Right ventricle myocardium inferior (tissue), 1 donor: Measurements from ENCODE around the gene IL34. TPM values are rescaled to one million over a fixed set of nuclear protein-coding genes. Genes with fewer than 3 reads are reported as not detected.
A peak's percentile ranks its signal among the peaks of the same experiment; 100 is the strongest.
"Not testable (repeated sequence)": the region's sequence is repeated elsewhere in the genome, so short reads cannot be mapped to it uniquely, and the experiment has no call there.

Experiments used
- ATAC-seq: fragments of 200-7000 bp; cut with Tn5 transposase; one replicate; pipeline ENCODE4 v1.9.1; 2020; ENCODE audit warnings: mild to moderate bottlenecking, moderate library complexity
- DNase-seq: peaks from one replicate; pipeline ENCODE4 v3.0.0; 2021; ENCODE audit errors: missing footprints
- intact Hi-C: fragments of 100-400 bp; cut with DNase I; formaldehyde crosslinking; loops from one replicate; pipeline ENCODE4 v1.11.0; 2022
- total RNA-seq: library from RNA; stranded (reverse); fragmentation: NEBNext Ultra II Directional; extraction: Animal tissue kit (Norgen Biotek cat#: 25700); gene quantifications from one replicate; pipeline ENCODE4 v1.2.1, GENCODE V29; 2021
- donor health status: DM: no; HTN: yes; CAD: no; lungs with severe emphysema.

IL34 gene
- total RNA-seq, 1 donor from 2014 or later = 2.0 TPM

- intact Hi-C loops = no loop called here
- DNase-seq = no peak
These were observed 23.8 kb downstream of the IL34 start for GRCh38 chr16:70670175-70670574.

GRCh38 chr16:70670938-70671337 is 24.6 kb downstream of the IL34 start:
- DNase-seq, intact Hi-C loops, ATAC-seq: not testable (repeated sequence)

More at GRCh38 chr16:70670175-70670574, 23.8 kb downstream of the IL34 start:
- ATAC-seq = no peak

GRCh38 chr16:70674221-70675014 is 28.1 kb downstream of the IL34 start:
- ATAC-seq (no peak), DNase-seq (peak; percentile 53)
- intact Hi-C loops = no loop called here

- peak; percentile 68 for ATAC-seq
- DNase-seq = peak; percentile 74
- intact Hi-C loops = no loop called here
These were observed 29.6 kb downstream of the IL34 start for GRCh38 chr16:70675851-70676513.

GRCh38 chr16:70676675-70677498 is 30.5 kb downstream of the IL34 start:
- intact Hi-C loops = no loop called here
- DNase-seq (peak; percentile 37), ATAC-seq (no peak)

- intact Hi-C loops = no loop called here
- ATAC-seq (no peak), DNase-seq (peak; percentile 56)
These were observed 31.3 kb downstream of the IL34 start for GRCh38 chr16:70677499-70678120.

- ATAC-seq = no peak
- DNase-seq = peak; percentile 50
- intact Hi-C loops = no loop called here
These were observed 31.9 kb downstream of the IL34 start for GRCh38 chr16:70678121-70678897.

- peak; percentile 42 for DNase-seq
- intact Hi-C loops = no loop called here
These were observed 32.7 kb downstream of the IL34 start for GRCh38 chr16:70678898-70679670.

GRCh38 chr16:70679671-70680494 is 33.5 kb downstream of the IL34 start:
- intact Hi-C loops = loop anchor here (2.0 kb wide), 2 partner anchors 59 to 91 kb away; no protein-coding TSS in a partner anchor
- ATAC-seq (peak; percentile 34), DNase-seq (peak; percentile 68)

More at GRCh38 chr16:70678898-70679670, 32.7 kb downstream of the IL34 start:
- ATAC-seq = no peak

GRCh38 chr16:70680495-70681381 is 34.4 kb downstream of the IL34 start:
- DNase-seq (peak; percentile 61), ATAC-seq (no peak)
- intact Hi-C loops = loop anchor here (2.0 kb wide), 2 partner anchors 58 to 90 kb away; no protein-coding TSS in a partner anchor

- DNase-seq (peak; percentile 60), ATAC-seq (no peak)
- intact Hi-C loops = loop anchor here (2.0 kb wide), 2 partner anchors 57 to 89 kb away; no protein-coding TSS in a partner anchor
These were observed 35.3 kb downstream of the IL34 start for GRCh38 chr16:70681382-70682238.

- ATAC-seq (no peak), DNase-seq (peak; percentile 66)
- intact Hi-C loops = no loop called here
These were observed 36.1 kb downstream of the IL34 start for GRCh38 chr16:70682239-70683145.

- DNase-seq = peak; percentile 65
- intact Hi-C loops = no loop called here
These were observed 37.0 kb downstream of the IL34 start for GRCh38 chr16:70683146-70683944.

More at GRCh38 chr16:70683146-70683944, 37.0 kb downstream of the IL34 start:
- ATAC-seq = no peak
